ENCODE measurements around the gene TARS1.

TARS1 gene

DNA sequence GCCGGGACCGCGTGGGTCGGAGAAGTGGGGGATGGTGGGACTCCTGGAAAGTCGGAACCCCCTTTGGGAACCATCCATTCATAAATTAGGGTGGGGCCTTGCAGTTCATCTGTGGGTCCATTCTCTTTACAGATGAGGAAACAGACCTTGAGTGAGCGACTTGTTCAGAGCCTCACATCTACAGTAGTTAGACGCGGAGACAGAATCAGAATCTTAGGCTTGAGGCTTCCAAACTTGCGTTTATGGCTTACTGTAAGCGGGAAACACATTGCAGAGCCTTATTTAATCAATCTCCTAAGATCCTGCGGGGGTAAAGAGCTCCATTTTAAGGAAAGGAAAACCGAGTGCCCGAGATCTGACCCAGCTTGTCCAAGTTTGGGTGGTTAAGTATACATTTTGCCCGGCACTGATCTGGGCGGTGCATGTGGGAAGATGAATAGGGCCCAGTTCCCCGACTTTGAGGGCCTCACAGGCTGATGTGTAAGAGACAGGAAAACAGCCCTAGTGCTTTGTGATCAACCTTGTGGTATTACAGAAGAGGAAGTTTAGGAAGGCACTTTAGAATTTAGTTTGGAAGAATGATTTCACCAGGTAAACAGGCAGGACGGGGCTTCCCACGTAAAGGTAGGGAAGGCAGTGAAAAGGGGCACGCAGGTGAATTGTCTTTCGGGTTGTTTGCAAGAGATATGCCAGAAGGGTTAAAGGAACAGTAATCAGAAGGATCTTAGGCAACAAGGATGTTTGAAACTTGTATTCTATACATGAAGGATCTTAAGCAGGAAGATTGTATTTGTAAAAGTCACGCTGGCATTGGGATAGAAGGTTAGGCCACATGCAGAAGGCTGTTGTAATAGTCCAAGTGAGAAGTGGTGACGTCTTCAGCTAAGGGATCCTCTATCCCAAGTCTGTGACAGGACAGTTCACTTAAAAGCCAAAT lies 744 bp downstream of the TARS1 start:
- DNase-seq: peak; percentile 54

DNA sequence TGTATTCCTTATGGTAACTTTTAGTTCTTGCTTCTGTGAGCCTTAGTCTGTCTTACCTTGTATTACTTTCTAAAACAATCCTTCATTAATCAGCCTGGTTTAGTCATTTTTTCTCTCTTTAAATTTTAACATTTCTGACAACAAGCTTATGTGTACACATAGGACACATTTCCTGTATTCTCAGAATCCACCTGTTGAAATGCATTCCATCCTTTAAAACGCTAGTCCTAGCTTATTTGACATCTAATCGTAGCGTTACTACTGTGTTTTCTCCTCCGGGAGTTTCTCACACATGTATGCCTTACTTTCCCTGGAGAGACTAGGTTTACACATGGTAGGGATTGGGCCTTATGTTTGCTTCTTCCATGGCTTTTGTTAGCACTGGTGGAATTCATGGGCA lies 3.8 kb downstream of the TARS1 start:
- no peak for DNase-seq

DNA sequence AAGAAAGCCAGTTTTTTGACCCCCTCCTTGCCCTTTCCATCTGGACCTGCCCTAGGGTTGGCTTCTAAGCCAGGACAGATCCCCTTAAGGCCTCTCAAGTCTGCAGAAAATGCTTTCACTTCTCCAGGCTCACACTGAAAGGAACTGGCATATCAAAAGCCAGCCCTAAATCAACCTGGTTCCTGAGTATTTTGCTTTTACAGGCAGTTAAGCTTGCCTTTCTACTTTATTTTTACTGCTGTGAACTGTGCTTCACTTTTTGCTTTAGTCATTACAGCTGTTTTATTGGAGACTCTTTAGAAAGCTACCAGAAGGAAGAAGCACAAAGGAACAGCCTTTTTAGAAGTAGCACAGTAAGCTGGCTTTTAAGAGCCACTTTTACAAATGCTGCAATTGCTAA lies 5.0 kb downstream of the TARS1 start:
- no peak for DNase-seq

DNA sequence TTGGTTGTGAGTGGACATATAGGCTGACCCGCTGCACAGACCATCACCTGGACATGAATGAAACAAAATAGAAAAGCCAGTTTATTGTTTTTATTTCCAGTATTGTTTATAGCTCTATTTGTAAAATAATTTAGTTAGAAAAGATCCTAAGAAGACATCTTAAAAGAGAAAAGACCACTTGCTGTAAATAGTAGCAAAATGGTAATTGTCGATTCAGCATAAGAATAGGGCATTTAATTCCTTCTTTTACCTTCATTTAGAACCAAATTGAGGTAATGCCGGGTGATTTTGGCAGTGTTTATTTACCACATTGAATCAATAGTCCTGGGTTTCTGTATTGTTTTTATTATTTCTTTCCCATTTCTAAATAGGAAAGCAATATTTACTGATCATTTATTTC lies 7.4 kb downstream of the TARS1 start:
- DNase-seq: no peak

DNA sequence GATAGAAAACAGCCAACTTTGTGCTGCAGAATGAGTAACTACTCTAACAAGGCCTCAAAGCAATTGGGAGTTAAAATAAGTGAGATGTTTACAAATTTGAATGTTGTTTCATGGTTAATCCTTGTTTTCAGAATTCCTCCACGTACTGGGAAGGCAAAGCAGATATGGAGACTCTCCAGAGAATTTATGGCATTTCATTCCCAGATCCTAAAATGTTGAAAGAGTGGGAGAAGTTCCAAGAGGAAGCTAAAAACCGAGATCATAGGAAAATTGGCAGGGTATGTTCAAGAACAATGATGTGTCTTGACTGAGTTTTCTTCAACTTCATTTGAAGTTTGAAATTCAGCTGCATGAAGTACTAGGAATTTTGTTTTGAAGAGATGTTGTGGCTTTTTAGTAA lies 16.4 kb downstream of the TARS1 start:
- no peak for DNase-seq

DNA sequence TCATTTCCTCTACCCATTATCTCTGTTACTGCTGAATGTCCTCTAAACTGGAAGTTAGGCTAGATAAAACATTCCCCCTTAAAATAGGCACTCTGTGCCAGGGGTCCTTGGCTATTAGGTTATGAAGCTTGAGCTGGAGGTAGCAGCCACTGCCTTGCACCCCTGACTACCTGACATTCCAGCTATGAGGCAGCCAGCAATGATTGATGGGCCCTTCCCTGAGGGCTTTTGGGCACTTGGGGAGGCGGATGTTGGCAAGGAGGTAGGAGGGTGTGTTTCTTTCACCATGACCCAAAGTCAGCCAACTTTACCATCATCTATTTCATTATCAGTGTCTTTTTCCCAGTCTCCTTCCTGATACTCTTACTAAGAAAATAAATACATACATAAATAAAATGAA lies 17.1 kb downstream of the TARS1 start:
- no peak for DNase-seq

DNA sequence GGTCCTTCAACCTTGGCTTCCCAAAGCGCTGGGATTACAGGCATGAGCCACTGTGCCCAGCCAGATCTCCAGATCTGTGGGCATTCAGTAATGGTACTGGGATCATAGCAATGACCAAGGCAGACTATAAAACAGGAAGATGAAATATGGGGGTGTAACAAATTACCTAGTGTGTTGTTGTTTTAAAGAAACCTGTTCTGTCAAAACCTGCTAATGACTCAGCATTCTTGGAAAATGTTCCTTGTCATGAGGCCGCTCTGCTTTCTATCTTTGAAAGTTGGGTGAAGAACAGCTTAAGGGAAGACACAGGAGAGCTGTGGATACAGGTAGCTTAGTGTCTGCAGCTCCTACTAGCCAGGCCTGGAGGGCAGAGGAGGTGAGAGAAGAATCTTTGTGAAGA lies 19.4 kb downstream of the TARS1 start:
- DNase-seq: no peak

DNA sequence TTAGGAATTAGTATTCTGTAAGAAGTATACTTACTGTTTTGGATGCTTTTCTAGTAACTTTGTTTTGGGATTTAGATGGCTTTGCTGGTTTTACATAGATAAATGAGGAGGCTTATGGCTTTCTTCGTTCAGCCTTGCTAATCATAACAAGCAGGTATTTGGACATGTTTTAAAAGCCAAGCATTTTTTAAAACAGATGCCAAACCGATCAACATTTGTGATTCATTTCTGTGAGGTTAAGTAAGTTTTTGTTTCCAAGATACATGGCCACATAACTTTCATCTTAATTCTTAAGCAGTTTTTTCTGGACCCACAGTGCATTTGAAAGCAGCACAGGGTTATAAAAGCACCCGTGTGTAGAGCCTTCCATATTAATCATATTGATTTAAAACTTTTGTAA lies 21.7 kb downstream of the TARS1 start:
- no peak for DNase-seq

DNA sequence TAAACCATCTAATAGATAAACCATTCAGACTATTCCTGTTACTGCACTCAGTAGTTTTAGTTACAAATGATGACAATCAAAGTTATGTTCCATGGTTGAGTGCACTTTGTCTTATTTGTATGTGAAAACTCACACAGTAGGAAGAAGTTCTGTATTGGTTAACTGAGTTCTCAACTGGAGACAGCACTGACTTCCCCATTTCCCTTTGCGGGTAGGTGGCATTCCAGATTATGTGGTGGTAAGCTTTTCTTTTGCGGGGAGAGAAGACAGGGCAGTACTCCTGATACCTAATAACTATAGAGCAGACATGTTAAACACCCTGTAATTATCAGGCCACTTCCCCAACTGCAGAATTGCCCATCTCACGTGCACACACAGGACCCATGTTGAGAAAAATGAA lies 24.4 kb downstream of the TARS1 start:
- DNase-seq: no peak

DNA sequence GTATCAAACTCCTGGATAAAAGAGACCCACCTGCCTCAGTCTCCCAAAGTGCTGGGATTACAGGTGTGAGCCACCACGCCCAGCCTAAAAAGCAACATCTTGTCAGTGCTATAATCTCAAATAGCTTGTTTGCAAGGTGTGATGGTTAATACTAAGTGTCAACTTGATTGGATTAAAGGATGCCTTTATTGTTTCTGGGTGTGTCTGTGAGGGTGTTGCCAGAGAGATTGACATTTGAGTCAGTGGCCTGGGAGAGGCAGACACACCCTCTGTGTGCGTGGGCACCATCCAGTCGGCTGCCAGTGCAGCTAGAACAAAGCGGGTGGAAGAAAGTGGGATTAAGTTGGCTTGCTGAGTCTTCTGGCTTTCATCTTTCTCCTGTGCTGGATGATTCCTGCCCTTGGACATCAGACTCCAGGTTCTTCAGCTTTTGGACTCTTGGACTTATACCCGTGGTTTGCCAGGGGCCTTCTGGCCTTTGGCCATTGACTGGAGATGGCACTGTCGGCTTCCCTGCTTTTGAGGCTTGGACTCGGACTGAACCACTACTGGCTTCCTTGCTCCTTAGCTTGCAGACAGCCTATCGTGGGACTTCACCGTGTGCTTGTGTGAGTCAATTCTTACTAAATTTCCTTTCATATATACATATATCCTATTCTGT lies 28.1 kb downstream of the TARS1 start:
- no peak for DNase-seq

DNA sequence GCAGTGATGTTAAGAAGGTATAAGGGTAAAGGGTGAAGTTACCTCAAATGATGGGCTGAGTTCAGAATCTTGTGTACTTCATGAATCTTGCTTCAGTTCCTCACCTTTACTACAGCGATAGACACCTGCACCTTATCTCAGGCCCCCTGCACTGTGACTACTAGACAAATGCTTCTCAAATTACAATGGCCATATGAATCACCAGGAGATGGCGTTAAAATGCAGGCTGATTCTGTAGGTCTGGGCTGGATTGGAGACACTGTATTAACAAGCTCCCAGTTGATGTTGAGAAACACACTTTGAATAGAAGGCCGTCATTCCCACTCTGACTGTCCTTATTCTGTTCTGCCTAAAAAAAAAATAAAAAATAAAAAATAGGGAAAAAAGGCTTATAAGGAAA lies 29.8 kb downstream of the TARS1 start:
- DNase-seq: peak; percentile 74

DNA sequence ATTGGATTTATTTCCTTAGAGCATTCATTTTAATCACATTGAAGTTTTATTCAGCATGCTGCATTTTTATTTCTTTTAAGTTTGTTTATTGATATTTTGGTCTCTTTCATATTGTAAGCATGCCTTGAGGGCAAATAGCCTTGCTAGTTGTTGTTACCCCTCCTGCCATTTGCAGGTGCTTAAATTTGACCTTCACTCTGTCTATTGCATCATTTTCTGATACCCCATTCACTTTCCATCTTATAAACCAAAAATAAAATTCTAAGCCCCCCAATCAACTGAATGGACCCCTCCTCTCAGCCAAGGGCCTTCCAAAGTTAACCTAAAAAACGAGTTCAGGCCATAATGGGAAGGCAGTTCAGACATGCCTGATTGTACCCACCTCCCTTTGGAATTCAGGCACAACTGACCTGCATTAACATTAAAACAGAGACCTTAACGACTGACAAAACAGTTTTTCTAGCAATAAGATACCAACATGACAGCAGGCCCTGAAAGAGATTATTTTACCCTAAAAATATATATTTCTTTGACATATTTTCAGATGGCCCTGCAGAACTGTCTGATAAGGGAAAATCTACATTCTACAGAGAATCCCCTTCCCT lies 32.1 kb downstream of the TARS1 start:
- no peak for DNase-seq

DNA sequence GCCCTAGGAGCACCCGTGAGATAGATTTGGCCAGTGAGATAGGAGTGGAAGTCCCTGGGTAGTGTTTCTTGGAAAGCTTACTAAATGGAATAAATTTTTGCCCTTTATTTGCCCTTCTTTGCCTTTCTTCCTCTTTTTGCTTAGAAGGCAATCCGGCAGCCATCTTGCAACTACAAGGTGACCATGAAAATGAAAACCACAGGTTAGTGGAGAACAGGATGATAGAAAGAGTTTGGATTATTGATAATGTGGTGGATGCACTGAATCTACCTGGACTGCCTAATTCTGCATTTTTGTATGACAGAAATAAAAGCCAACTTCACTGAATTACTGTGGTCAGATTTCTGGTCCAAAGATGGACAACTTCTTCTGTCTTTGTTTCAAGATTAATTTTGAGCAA lies 33.2 kb downstream of the TARS1 start:
- DNase-seq: no peak

DNA sequence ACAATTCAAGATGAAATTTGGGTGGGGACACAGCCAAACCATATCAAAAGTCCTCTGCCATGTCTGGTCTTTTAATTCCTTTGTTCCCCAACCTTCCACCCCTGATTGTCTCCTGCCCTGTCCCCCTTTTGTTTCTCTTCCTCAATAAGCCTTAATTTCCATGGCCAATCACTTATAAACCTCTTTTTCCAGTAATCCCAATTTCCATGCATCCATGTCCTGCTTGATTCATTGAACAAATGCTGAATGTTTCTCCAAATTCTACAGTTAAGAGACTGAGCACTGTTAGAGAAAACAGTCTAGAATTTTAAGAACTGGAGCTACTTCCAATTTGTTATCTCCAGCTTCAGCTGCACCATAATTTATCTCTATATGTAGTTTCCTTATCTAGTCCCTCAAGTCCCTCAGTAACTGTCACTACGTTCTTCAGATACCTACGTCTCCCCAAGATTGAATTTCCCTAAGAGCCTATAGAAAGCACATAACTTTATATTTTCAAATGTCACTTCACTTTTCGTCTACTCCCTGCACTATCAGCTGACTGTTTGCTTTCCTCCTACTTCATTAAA lies 34.2 kb downstream of the TARS1 start:
- DNase-seq: no peak

DNA sequence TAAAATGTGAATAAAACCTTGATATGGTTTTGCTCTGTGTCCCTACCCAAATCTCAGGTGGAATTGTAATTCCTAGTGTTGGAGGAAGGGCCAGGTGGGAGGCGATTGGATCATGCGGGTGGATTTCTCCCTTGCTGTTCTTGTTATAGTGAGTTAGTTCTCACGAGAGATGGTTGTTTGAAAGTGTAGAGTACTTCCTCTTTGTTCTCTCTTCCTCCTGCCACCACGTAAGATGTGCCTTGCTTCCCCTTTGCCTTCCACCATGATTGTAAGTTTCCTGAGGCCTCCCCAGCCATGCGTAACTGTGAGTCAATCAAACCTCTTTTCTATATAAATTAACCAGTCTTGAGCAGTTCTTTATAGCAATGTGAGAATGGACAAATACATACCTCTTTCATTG lies 34.9 kb downstream of the TARS1 start:
- no peak for DNase-seq

DNA sequence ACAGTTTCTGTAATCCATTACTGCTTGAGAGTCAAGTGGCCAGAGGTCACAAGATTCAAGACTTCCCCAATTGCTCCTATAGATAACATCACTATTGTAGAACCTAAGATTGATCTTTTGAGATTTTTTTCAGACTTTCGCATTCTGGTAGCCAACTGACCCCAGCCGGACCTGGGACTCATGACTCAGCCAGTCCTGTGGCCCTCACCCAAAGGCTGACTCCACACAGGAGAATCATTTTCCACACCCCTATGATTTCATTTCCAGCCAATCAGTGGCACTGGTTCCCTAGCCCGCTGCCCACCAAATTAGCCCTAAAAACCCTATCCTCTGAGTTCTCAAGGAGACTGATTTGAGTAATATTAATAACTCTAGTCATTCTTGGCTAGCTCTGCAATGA lies 36.2 kb downstream of the TARS1 start:
- DNase-seq: no peak

DNA sequence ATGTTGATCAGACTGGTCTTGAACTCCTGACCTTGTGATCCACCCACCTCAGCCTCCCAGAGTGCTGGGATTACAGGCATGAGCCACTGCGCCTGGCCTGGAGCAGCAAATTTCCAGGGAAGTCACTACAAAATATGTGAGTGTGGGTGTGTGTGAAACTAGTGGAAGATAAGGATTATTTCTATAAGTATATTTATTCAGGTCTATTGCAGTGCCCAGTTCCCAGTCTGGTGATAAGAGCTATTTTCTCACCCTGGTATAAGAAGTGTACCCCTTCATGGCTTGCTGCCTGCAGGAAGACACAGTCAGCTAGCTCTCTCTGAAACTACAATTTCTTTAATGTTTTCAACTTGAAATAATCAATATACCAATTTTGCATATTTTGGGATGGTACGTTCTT lies 37.1 kb downstream of the TARS1 start:
- no peak for DNase-seq

DNA sequence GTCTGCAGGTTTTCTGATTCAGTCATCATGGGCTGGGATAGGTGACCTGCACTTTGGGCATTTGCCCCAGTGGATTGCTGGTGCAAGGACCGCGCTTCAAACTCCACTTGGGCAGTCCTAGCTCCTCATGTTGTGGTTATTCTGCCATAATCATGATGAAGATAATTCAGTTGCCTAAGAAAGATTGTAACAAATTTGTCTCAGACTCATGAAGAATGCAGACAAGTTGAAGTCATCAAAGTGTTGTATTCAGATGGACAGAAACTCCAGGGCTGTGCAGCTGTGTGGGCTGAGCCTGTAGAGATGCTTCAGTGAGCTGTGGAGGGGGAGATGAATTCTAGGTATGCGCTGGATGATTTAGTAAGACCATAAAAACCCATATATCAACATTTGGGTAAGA lies 38.5 kb downstream of the TARS1 start:
- no peak for DNase-seq

DNA sequence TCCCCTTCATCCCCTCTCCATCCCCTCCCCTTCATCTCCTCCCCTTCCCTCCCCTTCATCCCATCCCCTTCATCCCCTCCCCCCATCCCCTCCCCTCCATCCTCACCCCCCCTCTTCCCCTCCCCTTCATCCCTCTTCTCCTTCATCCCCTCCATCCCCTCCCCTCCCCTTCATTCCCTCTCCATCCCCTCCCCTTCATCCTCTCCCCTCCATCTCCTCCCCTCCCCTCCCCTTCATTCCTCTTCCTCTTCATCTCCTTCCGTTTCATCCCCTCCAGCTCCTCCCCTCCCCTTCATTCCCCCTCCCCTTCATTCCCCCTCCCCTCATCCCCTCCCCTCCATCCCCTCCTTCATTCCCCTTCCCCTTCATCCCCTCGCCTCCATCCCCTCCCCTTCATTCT lies 40.1 kb downstream of the TARS1 start:
- no peak for DNase-seq

DNA sequence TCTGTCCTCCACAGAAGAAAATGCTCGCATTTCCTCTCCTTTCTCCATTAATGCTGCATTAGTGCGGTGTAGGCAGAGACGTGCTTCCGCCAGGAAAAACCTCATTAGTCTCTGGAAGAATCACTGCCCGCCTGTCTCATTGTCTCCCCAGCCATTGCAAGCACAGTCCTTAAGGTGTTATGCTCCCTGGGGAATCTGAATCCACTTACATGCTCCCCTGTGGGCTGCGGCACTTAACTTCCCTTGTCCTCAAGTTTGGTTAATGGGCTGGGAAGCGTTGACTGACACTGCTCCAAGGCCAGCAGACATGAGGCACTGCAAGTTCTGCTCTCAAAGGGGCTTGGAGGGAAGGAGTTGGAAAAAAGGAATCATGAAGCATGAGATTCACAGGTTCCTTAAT lies 41.6 kb downstream of the TARS1 start:
- DNase-seq: no peak

DNA sequence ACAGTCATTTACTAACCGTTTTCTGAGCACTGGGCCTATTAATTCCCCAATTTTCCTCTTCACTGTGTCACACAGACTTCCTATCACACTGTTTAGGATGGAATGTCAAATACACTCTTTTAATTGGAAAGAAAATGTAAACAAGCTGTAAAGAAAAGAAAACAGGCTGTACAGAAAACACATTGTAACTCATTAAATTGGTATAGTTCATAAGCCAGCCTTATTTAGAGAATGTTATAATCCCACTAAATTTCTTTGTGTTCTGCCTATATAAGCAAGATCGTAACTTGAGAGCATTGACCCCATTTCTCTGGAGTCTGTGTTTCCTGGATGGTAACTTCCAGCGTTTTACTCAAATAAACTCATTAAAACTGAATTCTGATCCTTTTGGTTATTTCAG lies 46.5 kb downstream of the TARS1 start:
- DNase-seq: no peak

DNA sequence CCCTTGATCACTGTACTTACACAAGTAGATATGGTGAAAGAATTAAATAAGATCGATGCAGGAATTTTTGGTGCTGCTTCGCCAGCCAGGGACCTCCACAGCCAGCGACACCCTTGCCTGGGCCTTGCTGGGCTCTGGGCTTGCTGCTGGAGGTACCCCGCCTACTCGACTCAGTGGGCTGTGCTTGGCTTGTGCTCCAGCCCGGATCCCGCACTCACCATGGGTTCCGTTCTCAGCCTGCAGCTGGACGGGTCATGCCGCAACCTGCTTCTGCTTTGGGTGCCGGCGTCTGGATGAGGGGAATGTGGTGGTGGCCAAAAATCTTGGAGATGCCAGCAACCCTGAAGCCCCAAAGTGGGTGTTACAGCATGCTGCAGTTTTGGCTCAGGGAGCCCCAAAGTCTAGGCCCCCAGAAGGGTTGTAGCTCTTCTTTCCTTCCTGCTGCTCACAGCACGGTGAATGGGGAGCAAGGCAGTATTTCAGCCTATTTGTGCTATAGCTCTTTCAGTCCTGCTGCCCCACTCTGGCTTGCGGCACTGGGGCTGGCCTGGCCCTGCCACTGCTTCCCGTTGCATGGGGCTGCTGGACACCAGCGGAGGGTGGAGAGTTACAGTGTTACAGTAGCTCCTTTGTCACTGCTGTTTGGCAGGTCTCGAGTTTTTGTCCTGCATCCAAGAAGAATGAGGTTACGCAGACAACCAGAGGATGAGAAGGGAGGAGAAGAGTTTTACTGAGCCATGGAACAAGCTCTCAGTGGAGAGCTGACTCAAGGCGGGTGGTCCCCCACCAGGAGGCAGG lies 48.0 kb downstream of the TARS1 start:
- no peak for DNase-seq

DNA sequence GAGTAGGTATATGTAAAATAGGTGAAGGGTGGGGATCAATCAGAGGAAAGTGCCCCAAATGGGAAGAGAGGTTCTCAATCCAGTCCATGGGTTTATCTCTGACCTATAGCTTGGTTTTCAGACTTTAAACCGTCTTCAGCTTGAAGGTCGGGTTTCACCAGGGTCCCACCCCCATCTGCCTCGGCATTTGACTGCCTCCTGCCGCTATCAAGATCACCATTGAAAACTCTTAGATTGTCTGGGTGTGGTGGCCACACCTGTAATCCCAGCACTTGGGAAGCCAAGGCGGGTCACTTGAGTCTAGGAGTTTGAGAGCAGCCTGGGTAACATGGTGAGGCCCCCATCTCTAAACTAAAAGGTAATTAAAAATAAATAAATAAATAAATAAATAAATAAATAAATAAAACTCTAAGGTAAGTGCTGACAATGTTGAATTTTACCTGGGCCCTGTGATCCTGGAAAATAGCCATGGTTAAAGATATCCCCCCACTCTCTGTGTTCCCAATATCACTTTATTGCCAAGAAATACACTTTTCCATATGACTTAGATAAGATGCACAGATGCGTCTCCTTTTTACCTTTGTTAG lies 48.8 kb downstream of the TARS1 start:
- no peak for DNase-seq

Measured in NCI-H2171 treated with DMSO at 0.1 percent for 48 hours (cell line).